Fibroblast of upper back skin (primary cell): Measurements from ENCODE around the gene AKAP12.
"Not testable (repeated sequence)": the region's sequence is repeated elsewhere in the genome, so short reads cannot be mapped to it uniquely, and the experiment has no call there.

ENCODE experiments used
- DNase-seq: peaks from one replicate; pipeline ENCODE4 v3.0.0-alpha.2; 2013

Gene AKAP12

GRCh38 chr6:151317103-151317994 lies 77.6 kb downstream of the AKAP12 start:
- peak; percentile 89 for DNase-seq

GRCh38 chr6:151317995-151318365 lies 78.2 kb downstream of the AKAP12 start:
- DNase-seq: no peak

- DNase-seq: no peak
These were observed 80.4 kb downstream of the AKAP12 start for GRCh38 chr6:151320140-151320539.

GRCh38 chr6:151321438-151321837 lies 81.7 kb downstream of the AKAP12 start:
- no peak for DNase-seq

GRCh38 chr6:151322570-151322969 lies 82.8 kb downstream of the AKAP12 start:
- no peak for DNase-seq

- DNase-seq: peak; percentile 93
These were observed 84.2 kb downstream of the AKAP12 start for GRCh38 chr6:151323791-151324487.

- DNase-seq: no peak
These were observed 84.7 kb downstream of the AKAP12 start for GRCh38 chr6:151324488-151324825.

- peak; percentile 59 for DNase-seq
These were observed 85.6 kb downstream of the AKAP12 start for GRCh38 chr6:151325075-151326050.

- DNase-seq: no peak
These were observed 86.5 kb downstream of the AKAP12 start for GRCh38 chr6:151326116-151326825.

GRCh38 chr6:151327101-151327500 lies 87.3 kb downstream of the AKAP12 start:
- DNase-seq: no peak

GRCh38 chr6:151330130-151330696 lies 90.4 kb downstream of the AKAP12 start:
- DNase-seq: peak; percentile 97

GRCh38 chr6:151335930-151336329 lies 96.2 kb downstream of the AKAP12 start:
- DNase-seq: no peak

- DNase-seq: no peak
These were observed 99.0 kb downstream of the AKAP12 start for GRCh38 chr6:151338651-151339200.

GRCh38 chr6:151339369-151339768 lies 99.6 kb downstream of the AKAP12 start:
- DNase-seq: no peak

- peak; percentile 41 for DNase-seq
These were observed 100.6 kb downstream of the AKAP12 start for GRCh38 chr6:151340219-151340978.

- no peak for DNase-seq
These were observed 101.9 kb downstream of the AKAP12 start for GRCh38 chr6:151341476-151342195.

GRCh38 chr6:151342750-151343149 lies 103.0 kb downstream of the AKAP12 start:
- DNase-seq: not testable (repeated sequence)

- DNase-seq: no peak
These were observed 110.0 kb downstream of the AKAP12 start for GRCh38 chr6:151349651-151350270.

- DNase-seq: no peak
These were observed 110.8 kb downstream of the AKAP12 start for GRCh38 chr6:151350442-151351145.
